Vagina (tissue), 2 donors: ENCODE measurements around the gene PTPRD.

ENCODE experiments used
- CTCF ChIP-seq, 3 experiments: fragments of 450-650 bp in 2 of 3; fragments of 200-600 bp in 1 of 3; sonication (generic) in 1 of 3; IDR thresholded peaks; one replicate each; pipeline ENCODE4 v1.5.1; 2017 to 2019; ENCODE audit warnings: antibody characterized with exemption in 3 of 3, mild to moderate bottlenecking in 2 of 3, moderate library complexity in 2 of 3
- POLR2A ChIP-seq, 2 donors: fragments of 450-650 bp; IDR thresholded peaks; one replicate each; pipeline ENCODE4 v1.6.1; 2017; ENCODE audit warnings: antibody characterized with exemption in 2 of 2, mild to moderate bottlenecking in 2 of 2, moderate library complexity in 2 of 2

- TF ChIP-seq CTCF (IDR thresholded peaks at IDR 0.05) (no peak), POLR2A (IDR thresholded peaks at IDR 0.05) (no peak)
These were observed 1049.0 kb downstream of the PTPRD start for GRCh38 chr9:9563817-9564216.
